ENCODE data around the gene ZFP36.

DNA sequence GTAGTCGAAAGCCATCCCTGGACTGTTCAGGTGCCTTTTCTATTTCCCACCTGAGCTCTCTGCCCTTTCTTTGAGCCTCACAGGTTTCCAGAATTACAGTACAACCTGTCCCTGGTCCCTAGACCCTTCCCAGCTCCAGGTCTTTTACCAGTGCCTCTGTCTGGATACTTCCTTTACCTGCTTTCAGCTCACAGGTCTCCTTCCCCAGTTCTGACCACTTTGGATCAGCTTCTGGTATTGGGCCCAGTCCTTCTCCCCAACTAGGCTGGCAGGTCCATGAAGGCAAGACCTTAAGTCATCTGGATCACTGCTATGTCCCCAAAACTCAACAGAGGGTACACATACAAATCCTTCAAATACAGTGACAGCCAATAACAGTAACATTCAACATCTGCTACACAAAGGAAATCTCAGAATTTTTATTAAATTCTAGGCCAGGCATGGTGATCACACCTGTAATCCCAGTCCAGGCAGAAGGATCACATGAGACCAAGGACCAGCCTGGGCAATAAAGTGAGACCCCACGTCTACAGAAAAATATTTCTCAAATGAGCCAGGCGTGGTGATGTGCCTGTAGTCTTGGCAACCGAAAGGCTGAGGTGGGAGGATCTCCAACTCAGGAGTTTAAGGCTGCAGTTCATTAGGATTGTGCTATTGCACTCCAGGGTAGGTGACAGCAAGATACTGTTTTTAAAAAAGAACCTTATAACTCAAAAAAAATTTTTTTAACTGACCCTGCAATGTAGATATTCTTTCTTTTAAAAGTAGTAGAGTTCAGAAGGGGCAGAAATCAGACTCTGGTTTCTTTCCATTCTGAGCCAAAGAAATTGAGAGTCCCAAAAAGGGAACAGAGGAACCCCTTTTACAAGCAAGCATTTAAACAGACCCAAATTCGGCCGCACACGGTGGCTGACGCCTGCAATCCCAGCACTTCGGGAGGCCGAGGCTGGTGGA, 27.8 kb downstream of the ZFP36 start:
- TF ChIP-seq POLR2A (IDR thresholded peaks at IDR 0.05; ENCODE audit: low read length): no peak
- TF ChIP-seq GATA1 (IDR thresholded peaks at IDR 0.05; ENCODE audit: low read depth, low read length): no peak

All from erythroblast (primary cell).